Fibroblast of lung (primary cell): ENCODE measurements around the gene HTRA3. TPM values are rescaled to one million over a fixed set of nuclear protein-coding genes. Genes with fewer than 3 reads are reported as not detected.

ENCODE experiments used
- DNase-seq, 2 donors: peaks; one replicate each; pipeline versions ENCODE4 v3.0.0 to v3.0.0-alpha.2; 2010; ENCODE audit warnings: low read depth in 2 of 2
- H2AFZ ChIP-seq: 2 replicates; pipeline ENCODE4 v1.5.1; 2012; ENCODE audit warnings: low read length, control low read depth, inconsistent platforms
- H3K27ac ChIP-seq: 2 replicates; pipeline ENCODE4 v1.5.1; 2011; ENCODE audit warnings: low read length, control low read depth; ENCODE audit not compliant: insufficient read depth
- H3K27me3 ChIP-seq: 2 replicates; pipeline ENCODE4 v1.5.1; 2011; ENCODE audit warnings: mild to moderate bottlenecking, low read length; ENCODE audit not compliant: control insufficient read depth, insufficient read depth
- H3K36me3 ChIP-seq: 2 replicates; pipeline ENCODE4 v1.5.1; 2011; ENCODE audit warnings: low read length; ENCODE audit not compliant: control insufficient read depth, insufficient read depth
- H3K4me1 ChIP-seq: 2 replicates; pipeline ENCODE4 v1.5.1; 2011; ENCODE audit warnings: low read length; ENCODE audit not compliant: control insufficient read depth, insufficient read depth; ENCODE audit errors: extremely low read depth
- H3K4me2 ChIP-seq: 2 replicates; pipeline ENCODE4 v1.5.1; 2011; ENCODE audit warnings: low read length, control low read depth; ENCODE audit not compliant: insufficient read depth; ENCODE audit errors: extremely low read depth
- H3K4me3 ChIP-seq, 4 experiments: fragments of 200-600 bp in 1 of 4; sonication (generic) in 1 of 4; replicated peaks in 1 of 4; 2 replicates each; pipeline ENCODE4 v1.5.1; 2011 to 2016; ENCODE audit warnings: low read length in 4 of 4, low read depth in 3 of 4, mild to moderate bottlenecking in 3 of 4, control low read depth in 2 of 4, inconsistent platforms in 1 of 4, mixed read lengths in 1 of 4; ENCODE audit not compliant: insufficient read depth in 1 of 4; ENCODE audit errors: control extremely low read depth in 1 of 4
- H3K79me2 ChIP-seq: 2 replicates; pipeline ENCODE4 v1.5.1; 2012; ENCODE audit warnings: mild to moderate bottlenecking, low read length, inconsistent platforms; ENCODE audit not compliant: control insufficient read depth, insufficient read depth
- H3K9ac ChIP-seq: 2 replicates; pipeline ENCODE4 v1.5.1; 2011; ENCODE audit warnings: mild to moderate bottlenecking, low read length, control low read depth; ENCODE audit not compliant: insufficient read depth
- H3K9me3 ChIP-seq: 2 replicates; pipeline ENCODE4 v1.5.1; 2012; ENCODE audit warnings: low read depth, low read length; ENCODE audit not compliant: control insufficient read depth, insufficient read depth
- H4K20me1 ChIP-seq: 2 replicates; pipeline ENCODE4 v1.5.1; 2011; ENCODE audit warnings: low read length; ENCODE audit not compliant: control insufficient read depth, insufficient read depth; ENCODE audit errors: extremely low read depth
- EZH2 ChIP-seq: IDR thresholded peaks from 2 replicates; pipeline ENCODE4 v1.5.1; 2012; ENCODE audit warnings: low read length, control low read depth, mild to moderate bottlenecking; ENCODE audit errors: missing control alignments
- polyA plus RNA-seq, 2 donors: library from polyadenylated mRNA; depleted of rRNA in 1 of 2; stranded (reverse) in 1 of 2; unstranded in 1 of 2; fragments of >200 nt; gene quantifications; 2 replicates each; pipeline ENCODE4 v1.2.1, GENCODE V29; 2011 to 2012; ENCODE audit warnings: missing spikeins in 1 of 2
- total RNA-seq: library from RNA; depleted of rRNA; stranded (reverse); fragments of >200 nt; gene quantifications from 2 replicates; pipeline ENCODE4 v1.2.1, GENCODE V29; 2014
- TF ChIP-seq, protein P1 (sequence below), 2 donors: IDR thresholded peaks in 1 of 2; conservative IDR thresholded peaks in 1 of 2; 1 replicate in 1 of 2; 2 replicates in 1 of 2; pipeline ENCODE4 v1.5.1; 2011 to 2012; ENCODE audit warnings: low read length in 2 of 2, control low read depth in 1 of 2, inconsistent platforms in 1 of 2, low read depth in 1 of 2, mild to moderate bottlenecking in 1 of 2

The HTRA3 gene
- total and polyA plus RNA-seq, 2 donors (not counting 1 experiment from before 2014, with no cell fraction given): 2.8 to 3.5 TPM

DNA sequence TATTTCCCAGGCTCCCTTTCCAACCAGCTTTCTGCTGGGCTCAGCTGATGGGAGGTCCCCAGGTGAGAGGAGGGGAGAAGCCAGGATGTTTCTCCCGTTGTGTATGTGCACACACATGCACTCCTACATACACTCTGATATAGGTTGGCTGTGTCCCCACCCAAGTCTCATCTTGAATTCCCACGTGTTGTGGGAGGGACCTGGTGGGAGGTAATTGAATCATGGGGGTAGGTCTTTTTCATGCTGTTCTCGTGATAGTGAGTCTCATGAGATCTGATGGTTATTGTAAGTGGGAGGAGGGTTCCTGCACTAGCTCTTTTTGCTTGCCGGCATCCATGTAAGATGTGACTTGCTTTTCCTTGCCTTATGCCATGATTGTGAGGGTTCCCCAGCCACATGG is 11.7 kb upstream of the HTRA3 start:
- H3K9ac ChIP-seq: no peak overlapping the region
- peaks cover 2% of the 10 kb centered on the region for H3K27me3 ChIP-seq
- no peaks in the 10 kb centered on the region for H4K20me1 ChIP-seq
- no peaks in the 10 kb centered on the region for H3K36me3 ChIP-seq
- H3K4me3 ChIP-seq: no peak overlapping the region
- H3K4me2 ChIP-seq: no peak overlapping the region
- no peak overlapping the region for H3K27ac ChIP-seq
- no peaks in the 10 kb centered on the region for H3K9me3 ChIP-seq
- no peak overlapping the region for H2AFZ ChIP-seq
- no peak for TF ChIP-seq EZH2
- TF ChIP-seq, protein P1, sequence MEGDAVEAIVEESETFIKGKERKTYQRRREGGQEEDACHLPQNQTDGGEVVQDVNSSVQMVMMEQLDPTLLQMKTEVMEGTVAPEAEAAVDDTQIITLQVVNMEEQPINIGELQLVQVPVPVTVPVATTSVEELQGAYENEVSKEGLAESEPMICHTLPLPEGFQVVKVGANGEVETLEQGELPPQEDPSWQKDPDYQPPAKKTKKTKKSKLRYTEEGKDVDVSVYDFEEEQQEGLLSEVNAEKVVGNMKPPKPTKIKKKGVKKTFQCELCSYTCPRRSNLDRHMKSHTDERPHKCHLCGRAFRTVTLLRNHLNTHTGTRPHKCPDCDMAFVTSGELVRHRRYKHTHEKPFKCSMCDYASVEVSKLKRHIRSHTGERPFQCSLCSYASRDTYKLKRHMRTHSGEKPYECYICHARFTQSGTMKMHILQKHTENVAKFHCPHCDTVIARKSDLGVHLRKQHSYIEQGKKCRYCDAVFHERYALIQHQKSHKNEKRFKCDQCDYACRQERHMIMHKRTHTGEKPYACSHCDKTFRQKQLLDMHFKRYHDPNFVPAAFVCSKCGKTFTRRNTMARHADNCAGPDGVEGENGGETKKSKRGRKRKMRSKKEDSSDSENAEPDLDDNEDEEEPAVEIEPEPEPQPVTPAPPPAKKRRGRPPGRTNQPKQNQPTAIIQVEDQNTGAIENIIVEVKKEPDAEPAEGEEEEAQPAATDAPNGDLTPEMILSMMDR (conservative IDR thresholded peaks at IDR 0.05 in 1 of 2, IDR thresholded peaks at IDR 0.05 in 1 of 2; ENCODE audit: low read depth in 1 of 2, low read length in 2 of 2): no peak
- H3K4me1 ChIP-seq: peaks cover 4% of the 10 kb centered on the region
- no peak for DNase-seq
- H3K79me2 ChIP-seq: no peaks in the 10 kb centered on the region

DNA sequence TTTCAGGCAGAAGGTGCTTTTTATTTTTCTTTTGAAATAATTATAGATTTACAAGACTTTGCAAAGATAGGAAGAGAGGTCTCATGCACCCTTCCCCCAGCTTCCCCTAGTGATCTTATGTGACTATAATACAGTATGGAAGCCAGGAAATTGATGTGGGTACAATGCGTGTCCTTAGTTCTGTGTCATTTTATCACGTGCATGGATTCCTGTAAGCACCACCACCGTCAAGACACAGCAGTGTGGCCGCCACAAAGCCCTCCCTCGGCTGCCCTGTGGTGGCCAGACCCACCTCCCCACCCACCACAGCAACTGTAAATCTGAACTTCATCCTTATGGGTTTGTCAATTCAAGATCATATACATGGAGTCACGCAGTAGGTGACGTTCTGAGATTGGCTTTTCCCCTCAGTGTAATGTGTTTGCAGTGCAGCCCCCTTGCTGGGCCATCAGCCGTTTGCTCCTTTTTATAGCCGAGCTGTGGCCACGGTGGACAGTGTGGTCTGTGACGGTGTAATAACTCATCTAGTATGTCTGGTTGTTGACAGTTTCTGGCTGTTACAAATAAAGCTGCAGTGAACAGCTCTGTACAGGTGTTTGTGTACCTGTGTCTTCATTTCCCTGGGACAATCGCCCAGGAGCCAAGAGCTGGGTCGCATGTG is 10.9 kb upstream of the HTRA3 start:
- Histone ChIP-seq H4K20me1 (no peaks in the 10 kb centered on the region), H2AFZ (no peak overlapping the region), H3K27me3 (peaks cover 2% of the 10 kb centered on the region), H3K4me1 (peaks cover 4% of the 10 kb centered on the region), H3K4me2 (no peak overlapping the region), H3K9me3 (no peaks in the 10 kb centered on the region), H3K79me2 (no peaks in the 10 kb centered on the region), H3K36me3 (no peaks in the 10 kb centered on the region), H3K4me3 (no peak overlapping the region), H3K9ac (no peak overlapping the region), H3K27ac (no peak overlapping the region)
- DNase-seq: no peak
- TF ChIP-seq EZH2: no peak
- TF ChIP-seq, protein P1 (conservative IDR thresholded peaks at IDR 0.05 in 1 of 2, IDR thresholded peaks at IDR 0.05 in 1 of 2; ENCODE audit: low read depth in 1 of 2, low read length in 2 of 2): no peak

DNA sequence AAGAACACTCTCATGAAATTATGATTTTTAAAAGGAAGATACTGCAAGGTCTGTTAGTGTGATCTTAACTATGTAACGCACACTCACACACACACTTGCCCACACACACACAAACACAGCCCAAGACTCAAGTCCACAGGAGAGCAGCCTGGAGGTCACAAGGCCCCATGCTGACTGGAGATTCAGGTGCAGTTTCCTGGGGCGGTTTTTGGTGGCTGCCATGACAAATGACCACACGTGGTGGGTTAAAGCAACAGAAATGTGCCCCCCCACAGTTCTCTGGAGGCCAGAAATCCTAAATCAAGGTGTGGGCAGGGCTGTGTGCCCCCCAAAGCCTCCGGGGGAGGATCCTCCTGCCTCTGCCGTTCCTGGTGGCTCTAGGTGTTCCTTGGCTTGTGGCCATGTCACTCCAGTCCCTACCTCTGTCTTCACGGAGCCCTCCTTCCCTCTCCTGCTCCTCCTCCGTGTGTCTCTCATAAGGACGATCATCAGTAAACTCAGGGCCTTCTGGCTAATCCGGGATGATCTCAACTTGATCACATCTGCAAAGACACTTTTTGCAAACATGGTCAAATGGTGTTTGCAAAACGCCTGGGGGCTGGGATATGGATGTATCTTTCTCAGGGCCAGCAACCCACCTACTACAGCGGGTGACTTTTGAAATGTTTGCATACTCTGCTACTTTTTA is 9.7 kb upstream of the HTRA3 start:
- H3K9me3 ChIP-seq: no peaks in the 10 kb centered on the region
- H3K4me3 ChIP-seq: no peak overlapping the region
- H3K27ac ChIP-seq: no peak overlapping the region
- TF ChIP-seq EZH2: no peak
- TF ChIP-seq, protein P1 (conservative IDR thresholded peaks at IDR 0.05 in 1 of 2, IDR thresholded peaks at IDR 0.05 in 1 of 2; ENCODE audit: low read depth in 1 of 2, low read length in 2 of 2): no peak
- H3K79me2 ChIP-seq: no peaks in the 10 kb centered on the region
- no peak overlapping the region for H3K9ac ChIP-seq
- no peak overlapping the region for H2AFZ ChIP-seq
- H3K4me2 ChIP-seq: no peak overlapping the region
- no peak for DNase-seq
- peaks cover 2% of the 10 kb centered on the region for H3K27me3 ChIP-seq
- no peaks in the 10 kb centered on the region for H4K20me1 ChIP-seq
- peaks cover 4% of the 10 kb centered on the region for H3K4me1 ChIP-seq
- H3K36me3 ChIP-seq: no peaks in the 10 kb centered on the region
